ENCODE results near the gene GAL3ST2. TPM values are rescaled to one million over a fixed set of nuclear protein-coding genes. Genes with fewer than 3 reads are reported as not detected.

Gene GAL3ST2
- total RNA-seq, 3 donors from 2014 or later (not counting 1 experiment from before 2014, with no cell fraction given), result 0.88 TPM; not detected in 2

GRCh38 chr2:241751776-241752175 lies 24.8 kb upstream of the GAL3ST2 start:
- Histone ChIP-seq H3K27me3 (ENCODE audit: control insufficient read depth, insufficient read depth, low read length) (no peaks in the 10 kb centered on the region), H3K4me3 (ENCODE audit: low read length) (no peak overlapping the region), H3K4me1 (ENCODE audit: control insufficient read depth, insufficient read depth, low read length) (no peaks in the 10 kb centered on the region), H3K27ac (ENCODE audit: low read length) (no peak overlapping the region), H3K36me3 (ENCODE audit: control insufficient read depth, insufficient read depth, low read length) (peaks cover 9% of the 10 kb centered on the region), H3K9me3 (ENCODE audit: control insufficient read depth, insufficient read depth, low read length) (no peaks in the 10 kb centered on the region)
- intact Hi-C loops (cut with micrococcal nuclease), result no loop called here
- Mint-ChIP-seq H3K4me1 (no peaks in the 10 kb centered on the region), H3K9me3 (no peaks in the 10 kb centered on the region), H3K4me3 (no peak overlapping the region), H3K27ac (no peak overlapping the region), H3K27me3 (ENCODE audit: low read depth in 2 of 2) (peaks cover 0 to 8% of the 10 kb centered on the region in 2 donors), H3K36me3 (no peaks in the 10 kb centered on the region)
- no peak for TF ChIP-seq CTCF (IDR thresholded peaks at IDR 0.05)
- 97% methylated on average over 18 of the region's 18 CpGs for WGBS (ENCODE audit: insufficient coverage)
- DNase-seq, result no peak
- no peak for ATAC-seq

GRCh38 chr2:241752253-241752652 lies 24.4 kb upstream of the GAL3ST2 start:
- no peak for ATAC-seq
- intact Hi-C loops (cut with micrococcal nuclease), result no loop called here
- no peak for TF ChIP-seq CTCF (IDR thresholded peaks at IDR 0.05)
- no peak overlapping the region for H3K4me3 ChIP-seq (ENCODE audit: low read length)
- Mint-ChIP-seq H3K4me1 (no peaks in the 10 kb centered on the region), H3K27me3 (ENCODE audit: low read depth in 2 of 2) (peaks cover 0 to 10% of the 10 kb centered on the region in 2 donors), H3K4me3 (no peak overlapping the region), H3K9me3 (no peaks in the 10 kb centered on the region), H3K27ac (no peak overlapping the region), H3K36me3 (no peaks in the 10 kb centered on the region)
- H3K36me3 ChIP-seq (ENCODE audit: control insufficient read depth, insufficient read depth, low read length), result peaks cover 6% of the 10 kb centered on the region
- H3K27me3 ChIP-seq (ENCODE audit: control insufficient read depth, insufficient read depth, low read length), result no peaks in the 10 kb centered on the region
- DNase-seq, result no peak
- H3K9me3 ChIP-seq (ENCODE audit: control insufficient read depth, insufficient read depth, low read length), result no peaks in the 10 kb centered on the region
- WGBS (ENCODE audit: insufficient coverage), result 97% methylated on average over 14 of the region's 14 CpGs
- H3K27ac ChIP-seq (ENCODE audit: low read length), result no peak overlapping the region
- H3K4me1 ChIP-seq (ENCODE audit: control insufficient read depth, insufficient read depth, low read length), result no peaks in the 10 kb centered on the region

GRCh38 chr2:241752689-241753276 lies 23.8 kb upstream of the GAL3ST2 start:
- DNase-seq (no peak), ATAC-seq (no peak)
- no peaks in the 10 kb centered on the region for H3K4me1 ChIP-seq (ENCODE audit: control insufficient read depth, insufficient read depth, low read length)
- TF ChIP-seq CTCF (IDR thresholded peaks at IDR 0.05), result no peak
- H3K36me3 Mint-ChIP-seq, result no peaks in the 10 kb centered on the region
- H3K36me3 ChIP-seq (ENCODE audit: control insufficient read depth, insufficient read depth, low read length), result peaks cover 6% of the 10 kb centered on the region
- no peaks in the 10 kb centered on the region for H3K9me3 ChIP-seq (ENCODE audit: control insufficient read depth, insufficient read depth, low read length)
- H3K27ac Mint-ChIP-seq, result no peak overlapping the region
- no peaks in the 10 kb centered on the region for H3K9me3 Mint-ChIP-seq
- no peaks in the 10 kb centered on the region for H3K27me3 ChIP-seq (ENCODE audit: control insufficient read depth, insufficient read depth, low read length)
- no peaks in the 10 kb centered on the region for H3K4me1 Mint-ChIP-seq
- no peak overlapping the region for H3K27ac ChIP-seq (ENCODE audit: low read length)
- intact Hi-C loops (cut with micrococcal nuclease), result no loop called here
- no peak overlapping the region for H3K4me3 ChIP-seq (ENCODE audit: low read length)
- H3K4me3 Mint-ChIP-seq, result no peak overlapping the region
- 91% methylated on average over 20 of the region's 21 CpGs for WGBS (ENCODE audit: insufficient coverage)
- H3K27me3 Mint-ChIP-seq (ENCODE audit: low read depth in 2 of 2), result peaks cover 0 to 10% of the 10 kb centered on the region in 2 donors

GRCh38 chr2:241753493-241753892 lies 23.1 kb upstream of the GAL3ST2 start:
- no peaks in the 10 kb centered on the region for H3K36me3 Mint-ChIP-seq
- no peak overlapping the region for H3K27ac Mint-ChIP-seq
- Histone ChIP-seq H3K27ac (ENCODE audit: low read length) (no peak overlapping the region), H3K9me3 (ENCODE audit: control insufficient read depth, insufficient read depth, low read length) (no peaks in the 10 kb centered on the region), H3K27me3 (ENCODE audit: control insufficient read depth, insufficient read depth, low read length) (no peaks in the 10 kb centered on the region), H3K36me3 (ENCODE audit: control insufficient read depth, insufficient read depth, low read length) (peaks cover 6% of the 10 kb centered on the region), H3K4me1 (ENCODE audit: control insufficient read depth, insufficient read depth, low read length) (no peaks in the 10 kb centered on the region), H3K4me3 (ENCODE audit: low read length) (no peak overlapping the region)
- H3K27me3 Mint-ChIP-seq (ENCODE audit: low read depth in 2 of 2), result peaks cover 0 to 10% of the 10 kb centered on the region in 2 donors
- no peak for ATAC-seq
- intact Hi-C loops (cut with micrococcal nuclease), result no loop called here
- WGBS (ENCODE audit: insufficient coverage), result 99% methylated on average over 17 of the region's 17 CpGs
- DNase-seq, result no peak
- TF ChIP-seq CTCF (IDR thresholded peaks at IDR 0.05), result no peak
- H3K4me1 Mint-ChIP-seq, result no peaks in the 10 kb centered on the region
- no peaks in the 10 kb centered on the region for H3K9me3 Mint-ChIP-seq
- no peak overlapping the region for H3K4me3 Mint-ChIP-seq
